GM23338 (cell line): ENCODE results near the gene EZH1. TPM values are rescaled to one million over a fixed set of nuclear protein-coding genes. Genes with fewer than 3 reads are reported as not detected.
A peak's percentile ranks its signal among the peaks of the same experiment; 100 is the strongest.

ENCODE experiments used
- ATAC-seq: fragments of 200-7000 bp; cut with Tn5 transposase; 3 replicates; pipeline ENCODE4 v1.9.1; 2020
- DNase-seq: peaks from one replicate; pipeline ENCODE4 v3.0.0-alpha.2; 2015; ENCODE audit warnings: low spot score
- H2AFZ ChIP-seq: fragments of 200-600 bp; sonication (generic); 2 replicates; pipeline ENCODE4 v1.8.0; 2016; ENCODE audit warnings: antibody characterized with exemption, mild to moderate bottlenecking, moderate library complexity
- H3F3A ChIP-seq: fragments of 200-600 bp; sonication (generic); replicated peaks from 2 replicates; pipeline ENCODE4 v1.8.0; 2017; ENCODE audit warnings: antibody characterized with exemption, mixed run types, low read depth
- H3K27ac ChIP-seq: fragments of 200-600 bp; sonication (generic); 2 replicates; pipeline ENCODE4 v1.6.1; 2016; ENCODE audit warnings: low read depth
- H3K27me3 ChIP-seq: fragments of 200-600 bp; sonication (generic); 2 replicates; pipeline ENCODE4 v1.8.0; 2016; ENCODE audit warnings: mild to moderate bottlenecking, mixed run types, moderate library complexity; ENCODE audit not compliant: insufficient read depth
- H3K36me3 ChIP-seq: fragments of 200-600 bp; sonication (generic); 2 replicates; pipeline ENCODE4 v1.8.0; 2016; ENCODE audit warnings: mild to moderate bottlenecking; ENCODE audit not compliant: insufficient read depth
- H3K4me1 ChIP-seq: fragments of 200-600 bp; sonication (generic); 2 replicates; pipeline ENCODE4 v1.8.0; 2016; ENCODE audit warnings: mild to moderate bottlenecking, moderate library complexity; ENCODE audit not compliant: insufficient read depth
- H3K4me2 ChIP-seq: fragments of 200-600 bp; sonication (generic); 2 replicates; pipeline ENCODE4 v1.7.1; 2017; ENCODE audit warnings: mixed run types
- H3K4me3 ChIP-seq: fragments of 200-600 bp; sonication (generic); 2 replicates; pipeline ENCODE4 v1.6.1; 2016; ENCODE audit warnings: mixed run types
- H3K79me2 ChIP-seq: fragments of 200-600 bp; sonication (generic); replicated peaks from 2 replicates; pipeline ENCODE4 v1.8.0; 2017; ENCODE audit warnings: mild to moderate bottlenecking; ENCODE audit not compliant: insufficient read depth
- H3K9me2 ChIP-seq: fragments of 200-600 bp; sonication (generic); 2 replicates; pipeline ENCODE4 v1.8.0; 2017; ENCODE audit not compliant: insufficient read depth
- H4K20me1 ChIP-seq: fragments of 200-600 bp; sonication (generic); replicated peaks from 2 replicates; pipeline ENCODE4 v1.8.0; 2017; ENCODE audit warnings: mild to moderate bottlenecking; ENCODE audit not compliant: insufficient read depth
- H3K27ac Mint-ChIP-seq: 2 replicates; pipeline ENCODE4 v1.8.0; 2020; ENCODE audit warnings: inconsistent platforms, mild to moderate bottlenecking, moderate library complexity, mixed read lengths
- H3K27me3 Mint-ChIP-seq: 3 replicates; pipeline ENCODE4 v1.8.0; 2022; ENCODE audit warnings: low read depth, mild to moderate bottlenecking, moderate library complexity, mixed read lengths, inconsistent platforms; ENCODE audit not compliant: insufficient read depth, poor library complexity
- H3K36me3 Mint-ChIP-seq: 3 replicates; pipeline ENCODE4 v1.8.0; 2021; ENCODE audit warnings: low read depth, mild to moderate bottlenecking, inconsistent platforms, moderate library complexity, mixed read lengths
- H3K4me1 Mint-ChIP-seq: 3 replicates; pipeline ENCODE4 v1.8.0; 2020; ENCODE audit warnings: mild to moderate bottlenecking, inconsistent platforms, mixed read lengths
- H3K4me3 Mint-ChIP-seq: 3 replicates; pipeline ENCODE4 v1.8.0; 2021; ENCODE audit warnings: moderate library complexity, mild to moderate bottlenecking, inconsistent platforms, mixed read lengths
- H3K9me3 Mint-ChIP-seq: 3 replicates; pipeline ENCODE4 v1.8.0; 2020; ENCODE audit warnings: moderate library complexity, mild to moderate bottlenecking, inconsistent platforms, mixed read lengths
- CREB1 ChIP-seq: fragments of 250-450 bp; sonication (Bioruptor Pico); IDR thresholded peaks from 2 replicates; pipeline ENCODE4 v1.5.0; 2020; ENCODE audit warnings: low read depth, mild to moderate bottlenecking, moderate library complexity
- EZH2 ChIP-seq: fragments of 200-600 bp; sonication (generic); IDR thresholded peaks from one replicate; pipeline ENCODE4 v1.8.0; 2017; ENCODE audit warnings: antibody characterized with exemption, mild to moderate bottlenecking, low read depth; ENCODE audit not compliant: unreplicated experiment
- EZH2phosphoT487 ChIP-seq: fragments of 200-600 bp; sonication (generic); IDR thresholded peaks from one replicate; pipeline ENCODE4 v1.8.1; 2018; ENCODE audit warnings: antibody characterized with exemption; ENCODE audit not compliant: unreplicated experiment
- JUNB ChIP-seq: IDR thresholded peaks from one replicate; pipeline ENCODE4 v1.6.1; 2016; ENCODE audit warnings: antibody characterized with exemption; ENCODE audit not compliant: unreplicated experiment
- NANOG ChIP-seq: IDR thresholded peaks from 2 replicates; pipeline ENCODE4 v1.6.1; 2016; ENCODE audit warnings: antibody characterized with exemption, borderline replicate concordance
- POLR2AphosphoS5 ChIP-seq: IDR thresholded peaks from 2 replicates; pipeline ENCODE4 v1.6.1; 2016; ENCODE audit warnings: antibody characterized with exemption, low read depth
- STAT1 ChIP-seq: IDR thresholded peaks from one replicate; pipeline ENCODE4 v1.6.1; 2016; ENCODE audit warnings: antibody characterized with exemption; ENCODE audit not compliant: unreplicated experiment
- ZNF114 ChIP-seq: fragments of 250-450 bp; sonication (Bioruptor Pico); IDR thresholded peaks from 2 replicates; pipeline ENCODE4 v1.5.0; 2020; ENCODE audit warnings: mild to moderate bottlenecking, moderate library complexity
- ZNF331 ChIP-seq: fragments of 250-450 bp; sonication (Bioruptor Pico); IDR thresholded peaks from 2 replicates; pipeline ENCODE4 v1.5.0; 2020; ENCODE audit warnings: low read depth, mild to moderate bottlenecking, moderate library complexity
- polyA plus RNA-seq: library from polyadenylated mRNA; unstranded; fragments of >200 nt; fragmentation: Nextera tagmentation; extraction: Ambion mirVana; gene quantifications from 2 replicates; pipeline ENCODE4 v1.2.1, GENCODE V29; 2016
- total RNA-seq: library from RNA; depleted of rRNA; stranded (reverse); fragments of >200 nt; shearing (Covaris generic); gene quantifications from 2 replicates; pipeline ENCODE4 v1.2.3, GENCODE V29; 2014
- TF ChIP-seq, protein P1 (sequence below): fragments of 250-450 bp; sonication (Bioruptor Pico); IDR thresholded peaks from 2 replicates; pipeline ENCODE4 v1.5.0; 2020; ENCODE audit warnings: mild to moderate bottlenecking, moderate library complexity
- TF ChIP-seq, protein P2 (sequence below): IDR thresholded peaks from 2 replicates; pipeline ENCODE4 v1.6.1; 2016; ENCODE audit warnings: antibody characterized with exemption
- TF ChIP-seq, protein P3 (sequence below), 2 experiments: fragments of 200-600 bp in 1 of 2; sonication (generic) in 1 of 2; conservative IDR thresholded peaks; 2 replicates each; pipeline versions ENCODE4 v1.5.1 to v1.6.1; 2016 to 2017; ENCODE audit warnings: antibody characterized with exemption in 2 of 2, low read depth in 2 of 2, mild to moderate bottlenecking in 2 of 2, moderate library complexity in 1 of 2
- TF ChIP-seq, protein P4 (sequence below): IDR thresholded peaks from one replicate; pipeline ENCODE4 v1.6.1; 2018; ENCODE audit warnings: antibody characterized with exemption; ENCODE audit not compliant: unreplicated experiment

Gene EZH1
- total and polyA plus RNA-seq, 2 experiments from 2014 or later: 16.9 to 18.0 TPM

DNA sequence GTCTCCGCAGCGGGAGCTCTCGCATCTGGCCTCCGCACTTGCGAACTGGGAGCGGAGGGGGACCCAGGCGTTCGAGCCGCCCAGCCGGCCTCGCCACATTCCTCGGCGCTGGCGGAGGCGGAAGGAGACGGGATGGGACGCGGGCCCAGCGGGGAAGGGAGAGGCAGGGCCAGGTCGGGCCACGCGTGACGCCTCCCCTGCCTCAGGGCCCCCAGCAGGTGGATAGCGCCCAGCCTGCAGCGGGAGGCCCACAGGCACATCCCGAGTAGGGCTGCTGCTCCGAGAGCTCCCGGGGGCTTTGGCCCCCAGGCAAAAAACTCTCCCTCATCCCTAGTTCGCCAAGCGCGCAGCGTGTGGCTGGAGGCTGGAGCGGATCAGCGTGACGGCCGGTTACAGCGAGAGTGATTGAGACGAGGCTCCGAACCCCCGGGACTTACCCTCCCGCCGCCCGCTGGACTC is 68.8 kb downstream of the EZH1 start:
- peaks cover 46% of the 10 kb centered on the region for H3K4me1 ChIP-seq
- H3K79me2 ChIP-seq: peaks cover 7% of the 10 kb centered on the region; the same call in 1 of the 2 replicates
- H3K27ac ChIP-seq: no peak overlapping the region
- H4K20me1 ChIP-seq: no peaks in the 10 kb centered on the region
- Mint-ChIP-seq H3K27ac (no peak overlapping the region), H3K4me1 (peaks cover 39% of the 10 kb centered on the region), H3K4me3 (peak overlapping the region; percentile 86), H3K9me3 (peaks cover 3% of the 10 kb centered on the region; the same call in 1 of the 3 replicates), H3K36me3 (peaks cover 17% of the 10 kb centered on the region), H3K27me3 (peaks cover 64% of the 10 kb centered on the region)
- no peak for ATAC-seq
- H3F3A ChIP-seq: peaks cover 36% of the 10 kb centered on the region
- H3K36me3 ChIP-seq: no peaks in the 10 kb centered on the region; the same call in 1 of the 2 replicates
- H3K4me2 ChIP-seq: peak overlapping the region; percentile 98
- TF ChIP-seq, protein P1, sequence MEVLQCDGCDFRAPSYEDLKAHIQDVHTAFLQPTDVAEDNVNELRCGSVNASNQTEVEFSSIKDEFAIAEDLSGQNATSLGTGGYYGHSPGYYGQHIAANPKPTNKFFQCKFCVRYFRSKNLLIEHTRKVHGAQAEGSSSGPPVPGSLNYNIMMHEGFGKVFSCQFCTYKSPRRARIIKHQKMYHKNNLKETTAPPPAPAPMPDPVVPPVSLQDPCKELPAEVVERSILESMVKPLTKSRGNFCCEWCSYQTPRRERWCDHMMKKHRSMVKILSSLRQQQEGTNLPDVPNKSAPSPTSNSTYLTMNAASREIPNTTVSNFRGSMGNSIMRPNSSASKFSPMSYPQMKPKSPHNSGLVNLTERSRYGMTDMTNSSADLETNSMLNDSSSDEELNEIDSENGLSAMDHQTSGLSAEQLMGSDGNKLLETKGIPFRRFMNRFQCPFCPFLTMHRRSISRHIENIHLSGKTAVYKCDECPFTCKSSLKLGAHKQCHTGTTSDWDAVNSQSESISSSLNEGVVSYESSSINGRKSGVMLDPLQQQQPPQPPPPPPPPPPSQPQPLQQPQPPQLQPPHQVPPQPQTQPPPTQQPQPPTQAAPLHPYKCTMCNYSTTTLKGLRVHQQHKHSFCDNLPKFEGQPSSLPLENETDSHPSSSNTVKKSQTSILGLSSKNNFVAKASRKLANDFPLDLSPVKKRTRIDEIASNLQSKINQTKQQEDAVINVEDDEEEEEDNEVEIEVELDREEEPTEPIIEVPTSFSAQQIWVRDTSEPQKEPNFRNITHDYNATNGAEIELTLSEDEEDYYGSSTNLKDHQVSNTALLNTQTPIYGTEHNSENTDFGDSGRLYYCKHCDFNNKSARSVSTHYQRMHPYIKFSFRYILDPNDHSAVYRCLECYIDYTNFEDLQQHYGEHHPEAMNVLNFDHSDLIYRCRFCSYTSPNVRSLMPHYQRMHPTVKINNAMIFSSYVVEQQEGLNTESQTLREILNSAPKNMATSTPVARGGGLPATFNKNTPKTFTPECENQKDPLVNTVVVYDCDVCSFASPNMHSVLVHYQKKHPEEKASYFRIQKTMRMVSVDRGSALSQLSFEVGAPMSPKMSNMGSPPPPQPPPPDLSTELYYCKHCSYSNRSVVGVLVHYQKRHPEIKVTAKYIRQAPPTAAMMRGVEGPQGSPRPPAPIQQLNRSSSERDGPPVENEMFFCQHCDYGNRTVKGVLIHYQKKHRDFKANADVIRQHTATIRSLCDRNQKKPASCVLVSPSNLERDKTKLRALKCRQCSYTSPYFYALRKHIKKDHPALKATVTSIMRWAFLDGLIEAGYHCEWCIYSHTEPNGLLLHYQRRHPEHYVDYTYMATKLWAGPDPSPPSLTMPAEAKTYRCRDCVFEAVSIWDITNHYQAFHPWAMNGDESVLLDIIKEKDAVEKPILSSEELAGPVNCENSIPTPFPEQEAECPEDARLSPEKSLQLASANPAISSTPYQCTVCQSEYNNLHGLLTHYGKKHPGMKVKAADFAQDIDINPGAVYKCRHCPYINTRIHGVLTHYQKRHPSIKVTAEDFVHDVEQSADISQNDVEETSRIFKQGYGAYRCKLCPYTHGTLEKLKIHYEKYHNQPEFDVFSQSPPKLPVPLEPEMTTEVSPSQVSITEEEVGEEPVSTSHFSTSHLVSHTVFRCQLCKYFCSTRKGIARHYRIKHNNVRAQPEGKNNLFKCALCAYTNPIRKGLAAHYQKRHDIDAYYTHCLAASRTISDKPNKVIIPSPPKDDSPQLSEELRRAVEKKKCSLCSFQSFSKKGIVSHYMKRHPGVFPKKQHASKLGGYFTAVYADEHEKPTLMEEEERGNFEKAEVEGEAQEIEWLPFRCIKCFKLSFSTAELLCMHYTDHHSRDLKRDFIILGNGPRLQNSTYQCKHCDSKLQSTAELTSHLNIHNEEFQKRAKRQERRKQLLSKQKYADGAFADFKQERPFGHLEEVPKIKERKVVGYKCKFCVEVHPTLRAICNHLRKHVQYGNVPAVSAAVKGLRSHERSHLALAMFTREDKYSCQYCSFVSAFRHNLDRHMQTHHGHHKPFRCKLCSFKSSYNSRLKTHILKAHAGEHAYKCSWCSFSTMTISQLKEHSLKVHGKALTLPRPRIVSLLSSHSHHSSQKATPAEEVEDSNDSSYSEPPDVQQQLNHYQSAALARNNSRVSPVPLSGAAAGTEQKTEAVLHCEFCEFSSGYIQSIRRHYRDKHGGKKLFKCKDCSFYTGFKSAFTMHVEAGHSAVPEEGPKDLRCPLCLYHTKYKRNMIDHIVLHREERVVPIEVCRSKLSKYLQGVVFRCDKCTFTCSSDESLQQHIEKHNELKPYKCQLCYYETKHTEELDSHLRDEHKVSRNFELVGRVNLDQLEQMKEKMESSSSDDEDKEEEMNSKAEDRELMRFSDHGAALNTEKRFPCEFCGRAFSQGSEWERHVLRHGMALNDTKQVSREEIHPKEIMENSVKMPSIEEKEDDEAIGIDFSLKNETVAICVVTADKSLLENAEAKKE (CRISPR knock-in tag): no peak
- TF ChIP-seq, protein P2, sequence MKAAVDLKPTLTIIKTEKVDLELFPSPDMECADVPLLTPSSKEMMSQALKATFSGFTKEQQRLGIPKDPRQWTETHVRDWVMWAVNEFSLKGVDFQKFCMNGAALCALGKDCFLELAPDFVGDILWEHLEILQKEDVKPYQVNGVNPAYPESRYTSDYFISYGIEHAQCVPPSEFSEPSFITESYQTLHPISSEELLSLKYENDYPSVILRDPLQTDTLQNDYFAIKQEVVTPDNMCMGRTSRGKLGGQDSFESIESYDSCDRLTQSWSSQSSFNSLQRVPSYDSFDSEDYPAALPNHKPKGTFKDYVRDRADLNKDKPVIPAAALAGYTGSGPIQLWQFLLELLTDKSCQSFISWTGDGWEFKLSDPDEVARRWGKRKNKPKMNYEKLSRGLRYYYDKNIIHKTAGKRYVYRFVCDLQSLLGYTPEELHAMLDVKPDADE: no peak
- TF ChIP-seq NANOG (no peak), CREB1 (no peak), ZNF114 (CRISPR knock-in tag) (no peak), EZH2 (no peak), ZNF331 (CRISPR knock-in tag) (no peak), JUNB (no peak), STAT1 (no peak), POLR2AphosphoS5 (no peak), EZH2phosphoT487 (no peak)
- TF ChIP-seq, protein P3, sequence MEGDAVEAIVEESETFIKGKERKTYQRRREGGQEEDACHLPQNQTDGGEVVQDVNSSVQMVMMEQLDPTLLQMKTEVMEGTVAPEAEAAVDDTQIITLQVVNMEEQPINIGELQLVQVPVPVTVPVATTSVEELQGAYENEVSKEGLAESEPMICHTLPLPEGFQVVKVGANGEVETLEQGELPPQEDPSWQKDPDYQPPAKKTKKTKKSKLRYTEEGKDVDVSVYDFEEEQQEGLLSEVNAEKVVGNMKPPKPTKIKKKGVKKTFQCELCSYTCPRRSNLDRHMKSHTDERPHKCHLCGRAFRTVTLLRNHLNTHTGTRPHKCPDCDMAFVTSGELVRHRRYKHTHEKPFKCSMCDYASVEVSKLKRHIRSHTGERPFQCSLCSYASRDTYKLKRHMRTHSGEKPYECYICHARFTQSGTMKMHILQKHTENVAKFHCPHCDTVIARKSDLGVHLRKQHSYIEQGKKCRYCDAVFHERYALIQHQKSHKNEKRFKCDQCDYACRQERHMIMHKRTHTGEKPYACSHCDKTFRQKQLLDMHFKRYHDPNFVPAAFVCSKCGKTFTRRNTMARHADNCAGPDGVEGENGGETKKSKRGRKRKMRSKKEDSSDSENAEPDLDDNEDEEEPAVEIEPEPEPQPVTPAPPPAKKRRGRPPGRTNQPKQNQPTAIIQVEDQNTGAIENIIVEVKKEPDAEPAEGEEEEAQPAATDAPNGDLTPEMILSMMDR (conservative IDR thresholded peaks at IDR 0.05; ENCODE audit: low read depth in 2 of 2): no peak
- TF ChIP-seq, protein P4, sequence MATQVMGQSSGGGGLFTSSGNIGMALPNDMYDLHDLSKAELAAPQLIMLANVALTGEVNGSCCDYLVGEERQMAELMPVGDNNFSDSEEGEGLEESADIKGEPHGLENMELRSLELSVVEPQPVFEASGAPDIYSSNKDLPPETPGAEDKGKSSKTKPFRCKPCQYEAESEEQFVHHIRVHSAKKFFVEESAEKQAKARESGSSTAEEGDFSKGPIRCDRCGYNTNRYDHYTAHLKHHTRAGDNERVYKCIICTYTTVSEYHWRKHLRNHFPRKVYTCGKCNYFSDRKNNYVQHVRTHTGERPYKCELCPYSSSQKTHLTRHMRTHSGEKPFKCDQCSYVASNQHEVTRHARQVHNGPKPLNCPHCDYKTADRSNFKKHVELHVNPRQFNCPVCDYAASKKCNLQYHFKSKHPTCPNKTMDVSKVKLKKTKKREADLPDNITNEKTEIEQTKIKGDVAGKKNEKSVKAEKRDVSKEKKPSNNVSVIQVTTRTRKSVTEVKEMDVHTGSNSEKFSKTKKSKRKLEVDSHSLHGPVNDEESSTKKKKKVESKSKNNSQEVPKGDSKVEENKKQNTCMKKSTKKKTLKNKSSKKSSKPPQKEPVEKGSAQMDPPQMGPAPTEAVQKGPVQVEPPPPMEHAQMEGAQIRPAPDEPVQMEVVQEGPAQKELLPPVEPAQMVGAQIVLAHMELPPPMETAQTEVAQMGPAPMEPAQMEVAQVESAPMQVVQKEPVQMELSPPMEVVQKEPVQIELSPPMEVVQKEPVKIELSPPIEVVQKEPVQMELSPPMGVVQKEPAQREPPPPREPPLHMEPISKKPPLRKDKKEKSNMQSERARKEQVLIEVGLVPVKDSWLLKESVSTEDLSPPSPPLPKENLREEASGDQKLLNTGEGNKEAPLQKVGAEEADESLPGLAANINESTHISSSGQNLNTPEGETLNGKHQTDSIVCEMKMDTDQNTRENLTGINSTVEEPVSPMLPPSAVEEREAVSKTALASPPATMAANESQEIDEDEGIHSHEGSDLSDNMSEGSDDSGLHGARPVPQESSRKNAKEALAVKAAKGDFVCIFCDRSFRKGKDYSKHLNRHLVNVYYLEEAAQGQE: no peak
- no peaks in the 10 kb centered on the region for H3K9me2 ChIP-seq
- no peak overlapping the region for H2AFZ ChIP-seq
- H3K4me3 ChIP-seq: peak overlapping the region; percentile 92
- peaks cover 65% of the 10 kb centered on the region for H3K27me3 ChIP-seq
- peak; percentile 48 for DNase-seq
